ENCODE measurements around the gene GNAI2.

DNA sequence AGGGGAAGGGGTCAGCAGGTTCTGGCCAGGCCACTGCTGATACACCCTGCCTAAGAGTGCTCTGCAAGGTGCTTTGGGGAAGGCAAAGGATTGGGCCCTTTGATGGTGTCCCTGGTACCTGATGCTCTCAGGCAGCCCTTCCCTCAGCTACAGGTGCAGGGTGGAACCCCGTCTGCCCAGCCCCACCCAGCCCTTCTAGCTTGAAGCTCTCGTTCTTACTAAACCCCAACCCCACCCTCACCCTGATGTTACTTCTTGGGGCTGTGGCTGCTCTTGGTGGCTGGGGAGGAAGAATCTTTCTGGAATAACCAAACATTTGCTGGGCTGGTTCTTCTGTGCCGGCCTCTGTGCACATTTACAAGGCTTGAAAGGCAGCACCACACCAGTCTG, 6.4 kb downstream of the GNAI2 start:
- TF ChIP-seq, protein P1, sequence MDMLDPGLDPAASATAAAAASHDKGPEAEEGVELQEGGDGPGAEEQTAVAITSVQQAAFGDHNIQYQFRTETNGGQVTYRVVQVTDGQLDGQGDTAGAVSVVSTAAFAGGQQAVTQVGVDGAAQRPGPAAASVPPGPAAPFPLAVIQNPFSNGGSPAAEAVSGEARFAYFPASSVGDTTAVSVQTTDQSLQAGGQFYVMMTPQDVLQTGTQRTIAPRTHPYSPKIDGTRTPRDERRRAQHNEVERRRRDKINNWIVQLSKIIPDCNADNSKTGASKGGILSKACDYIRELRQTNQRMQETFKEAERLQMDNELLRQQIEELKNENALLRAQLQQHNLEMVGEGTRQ (IDR thresholded peaks at IDR 0.05; ENCODE audit: borderline replicate concordance, low read depth, low read length), result no peak
- TF ChIP-seq RAD21 (IDR thresholded peaks at IDR 0.05; ENCODE audit: low read length), result no peak
- no peak for TF ChIP-seq FOXM1 (IDR thresholded peaks at IDR 0.05; ENCODE audit: low read depth)
- no peak for TF ChIP-seq CTCF (IDR thresholded peaks at IDR 0.05)
- no peak for TF ChIP-seq SIN3A (IDR thresholded peaks at IDR 0.05; ENCODE audit: borderline replicate concordance, low read depth, low read length)
- TF ChIP-seq USF1 (IDR thresholded peaks at IDR 0.05; ENCODE audit: borderline replicate concordance, low read depth), result no peak
- no peak for TF ChIP-seq MAX (IDR thresholded peaks at IDR 0.05; ENCODE audit: low read depth)
- no peak for TF ChIP-seq POLR2AphosphoS5 (IDR thresholded peaks at IDR 0.05; ENCODE audit: low read depth, low read length)
- TF ChIP-seq YY1 (IDR thresholded peaks at IDR 0.05; ENCODE audit: low read depth), result no peak
- TF ChIP-seq RXRA (IDR thresholded peaks at IDR 0.05; ENCODE audit: borderline replicate concordance, low read depth), result no peak
- no peak for TF ChIP-seq EZH2phosphoT487 (IDR thresholded peaks at IDR 0.05; ENCODE audit: borderline replicate concordance, low read depth)
- TF ChIP-seq FOSL2 (IDR thresholded peaks at IDR 0.05; ENCODE audit: borderline replicate concordance, low read depth), result no peak
- TF ChIP-seq TAF1 (IDR thresholded peaks at IDR 0.05; ENCODE audit: borderline replicate concordance, low read depth, low read length), result no peak
